ENCODE results near the gene PPL.

DNA sequence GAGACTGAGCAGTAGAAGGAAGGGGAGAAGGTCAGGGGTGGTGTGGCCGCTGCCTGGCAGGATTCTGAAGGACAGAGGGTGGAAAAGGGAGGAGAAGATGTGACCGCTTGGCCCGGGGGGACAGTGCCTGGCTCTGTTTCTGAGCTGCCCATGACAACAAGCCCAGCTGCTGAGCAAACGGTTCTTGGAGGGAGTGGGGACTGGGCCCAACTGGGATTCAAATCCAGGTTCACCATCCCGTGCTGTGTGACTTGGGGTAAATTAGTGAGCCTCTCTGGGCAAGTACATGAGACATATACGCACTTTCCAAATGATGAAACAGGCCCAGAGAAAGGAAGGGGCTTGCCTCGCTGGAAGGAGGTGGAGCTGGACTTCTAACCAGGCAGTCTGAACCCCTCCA, 44.5 kb upstream of the PPL start:
- no peak for TF ChIP-seq CHD2 (IDR thresholded peaks at IDR 0.05; ENCODE audit: low read length)
- TF ChIP-seq SIX5 (IDR thresholded peaks at IDR 0.05; ENCODE audit: low read depth, low read length), result no peak
- TF ChIP-seq EP300 (IDR thresholded peaks at IDR 0.05; ENCODE audit: borderline replicate concordance in 1 of 2, low read depth in 2 of 2, low read length in 2 of 2), result no peak
- TF ChIP-seq, protein P1, sequence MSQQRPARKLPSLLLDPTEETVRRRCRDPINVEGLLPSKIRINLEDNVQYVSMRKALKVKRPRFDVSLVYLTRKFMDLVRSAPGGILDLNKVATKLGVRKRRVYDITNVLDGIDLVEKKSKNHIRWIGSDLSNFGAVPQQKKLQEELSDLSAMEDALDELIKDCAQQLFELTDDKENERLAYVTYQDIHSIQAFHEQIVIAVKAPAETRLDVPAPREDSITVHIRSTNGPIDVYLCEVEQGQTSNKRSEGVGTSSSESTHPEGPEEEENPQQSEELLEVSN (IDR thresholded peaks at IDR 0.05), result no peak
- TF ChIP-seq POLR2AphosphoS5 (IDR thresholded peaks at IDR 0.05; ENCODE audit: low read depth, low read length), result no peak
- no peak for TF ChIP-seq BRCA1 (IDR thresholded peaks at IDR 0.05; ENCODE audit: low read depth, low read length)
- TF ChIP-seq, protein P2, sequence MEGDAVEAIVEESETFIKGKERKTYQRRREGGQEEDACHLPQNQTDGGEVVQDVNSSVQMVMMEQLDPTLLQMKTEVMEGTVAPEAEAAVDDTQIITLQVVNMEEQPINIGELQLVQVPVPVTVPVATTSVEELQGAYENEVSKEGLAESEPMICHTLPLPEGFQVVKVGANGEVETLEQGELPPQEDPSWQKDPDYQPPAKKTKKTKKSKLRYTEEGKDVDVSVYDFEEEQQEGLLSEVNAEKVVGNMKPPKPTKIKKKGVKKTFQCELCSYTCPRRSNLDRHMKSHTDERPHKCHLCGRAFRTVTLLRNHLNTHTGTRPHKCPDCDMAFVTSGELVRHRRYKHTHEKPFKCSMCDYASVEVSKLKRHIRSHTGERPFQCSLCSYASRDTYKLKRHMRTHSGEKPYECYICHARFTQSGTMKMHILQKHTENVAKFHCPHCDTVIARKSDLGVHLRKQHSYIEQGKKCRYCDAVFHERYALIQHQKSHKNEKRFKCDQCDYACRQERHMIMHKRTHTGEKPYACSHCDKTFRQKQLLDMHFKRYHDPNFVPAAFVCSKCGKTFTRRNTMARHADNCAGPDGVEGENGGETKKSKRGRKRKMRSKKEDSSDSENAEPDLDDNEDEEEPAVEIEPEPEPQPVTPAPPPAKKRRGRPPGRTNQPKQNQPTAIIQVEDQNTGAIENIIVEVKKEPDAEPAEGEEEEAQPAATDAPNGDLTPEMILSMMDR (IDR thresholded peaks at IDR 0.05; ENCODE audit: control extremely low read depth in 1 of 3, insufficient read depth in 1 of 3, low read depth in 1 of 3, low read length in 3 of 3), result no peak
- TF ChIP-seq SP1 (IDR thresholded peaks at IDR 0.05; ENCODE audit: low read depth, low read length), result no peak
- no peak for TF ChIP-seq FOSL1 (IDR thresholded peaks at IDR 0.05; ENCODE audit: insufficient read depth, low read depth, low read length)
- TF ChIP-seq, protein P3, sequence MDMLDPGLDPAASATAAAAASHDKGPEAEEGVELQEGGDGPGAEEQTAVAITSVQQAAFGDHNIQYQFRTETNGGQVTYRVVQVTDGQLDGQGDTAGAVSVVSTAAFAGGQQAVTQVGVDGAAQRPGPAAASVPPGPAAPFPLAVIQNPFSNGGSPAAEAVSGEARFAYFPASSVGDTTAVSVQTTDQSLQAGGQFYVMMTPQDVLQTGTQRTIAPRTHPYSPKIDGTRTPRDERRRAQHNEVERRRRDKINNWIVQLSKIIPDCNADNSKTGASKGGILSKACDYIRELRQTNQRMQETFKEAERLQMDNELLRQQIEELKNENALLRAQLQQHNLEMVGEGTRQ (IDR thresholded peaks at IDR 0.05; ENCODE audit: low read length), result no peak
- TF ChIP-seq TAF1 (IDR thresholded peaks at IDR 0.05; ENCODE audit: low read depth, low read length), result no peak
- TF ChIP-seq POLR2A (IDR thresholded peaks at IDR 0.05; ENCODE audit: control extremely low read depth in 1 of 2, low read depth in 2 of 2, low read length in 2 of 2), result no peak
- no peak for TF ChIP-seq JUN (IDR thresholded peaks at IDR 0.05; ENCODE audit: low read depth, low read length)

Data from H1 (cell line).